Endodermal cell (in vitro differentiated cells): ENCODE results near the gene ASPG. TPM values are rescaled to one million over a fixed set of nuclear protein-coding genes. Genes with fewer than 3 reads are reported as not detected.

Source experiments
- DNase-seq: peaks from one replicate; pipeline ENCODE4 v3.0.0-alpha.2; 2017
- H3K27ac ChIP-seq: 2 replicates; pipeline ENCODE4 v1.5.1; 2013; ENCODE audit warnings: mild to moderate bottlenecking, low read depth, low read length, moderate library complexity
- H3K27me3 ChIP-seq: 2 replicates; pipeline ENCODE4 v1.6.1; 2013; ENCODE audit warnings: mild to moderate bottlenecking, low read length, moderate library complexity; ENCODE audit not compliant: insufficient read depth, control insufficient read depth, poor library complexity, severe bottlenecking
- H3K36me3 ChIP-seq: 2 replicates; pipeline ENCODE4 v1.7.0; 2013; ENCODE audit warnings: mild to moderate bottlenecking, low read length, moderate library complexity; ENCODE audit not compliant: control insufficient read depth, insufficient read depth
- H3K4me1 ChIP-seq: one replicate; pipeline ENCODE4 v1.7.0; 2013; ENCODE audit warnings: low read length; ENCODE audit not compliant: control insufficient read depth, insufficient read depth
- H3K4me3 ChIP-seq: 2 replicates; pipeline ENCODE4 v1.5.1; 2013; ENCODE audit warnings: mild to moderate bottlenecking, low read length, moderate library complexity
- H3K9ac ChIP-seq: 2 replicates; pipeline ENCODE4 v1.6.1; 2013; ENCODE audit warnings: mild to moderate bottlenecking, low read length, moderate library complexity; ENCODE audit not compliant: poor library complexity, severe bottlenecking; ENCODE audit errors: extremely low read depth
- H3K9me3 ChIP-seq: 2 replicates; pipeline ENCODE4 v1.6.1; 2013; ENCODE audit warnings: mild to moderate bottlenecking, low read length, moderate library complexity; ENCODE audit not compliant: control insufficient read depth
- H3K27ac Mint-ChIP-seq: 2 replicates; pipeline ENCODE4 v1.8.0; 2020; ENCODE audit warnings: mixed read lengths
- H3K27me3 Mint-ChIP-seq: 2 replicates; pipeline ENCODE4 v1.8.0; 2021; ENCODE audit warnings: mild to moderate bottlenecking, mixed read lengths; ENCODE audit not compliant: insufficient read depth
- H3K36me3 Mint-ChIP-seq: 2 replicates; pipeline ENCODE4 v1.8.0; 2020; ENCODE audit warnings: low read depth, mixed read lengths
- H3K4me1 Mint-ChIP-seq: 2 replicates; pipeline ENCODE4 v1.8.0; 2020; ENCODE audit warnings: mixed read lengths
- H3K4me3 Mint-ChIP-seq: 2 replicates; pipeline ENCODE4 v1.8.0; 2020; ENCODE audit warnings: mild to moderate bottlenecking, moderate library complexity, mixed read lengths
- H3K9me3 Mint-ChIP-seq: 2 replicates; pipeline ENCODE4 v1.8.0; 2020; ENCODE audit warnings: mild to moderate bottlenecking, mixed read lengths
- CTCF ChIP-seq: fragments of 200-600 bp; sonication (generic); conservative IDR thresholded peaks from 2 replicates; pipeline ENCODE4 v1.5.0; 2021; ENCODE audit warnings: antibody characterized with exemption, mild to moderate bottlenecking
- WGBS, 2 experiments: methylation state at CpG; one replicate each; pipeline versions ENCODE4 v1.1.5 to v1.1.7; 2013; ENCODE audit warnings: missing lambda C conversion rate in 2 of 2, mixed read lengths in 1 of 2; ENCODE audit not compliant: insufficient coverage in 1 of 2, insufficient read length in 1 of 2; 5-methylcytosine and 5-hydroxymethylcytosine counted together
- total RNA-seq, 2 donors: library from RNA; stranded (reverse); fragmentation: NEBNext Ultra II Directional in 1 of 2; extraction: Animal tissue kit (Norgen Biotek cat#: 25700) in 1 of 2; gene quantifications; 2 replicates in 1 of 2; 3 replicates in 1 of 2; pipeline ENCODE4 v1.2.1, GENCODE V29; 2021

The ASPG gene
- total RNA-seq, 2 donors from 2014 or later: 0.71 to 1.4 TPM

GRCh38 chr14:104121142-104121541 lies 35.6 kb downstream of the ASPG start:
- DNase-seq: no peak
- Histone ChIP-seq H3K4me3 (no peak overlapping the region), H3K9ac (no peak overlapping the region), H3K27me3 (peaks cover 58% of the 10 kb centered on the region), H3K4me1 (no peaks in the 10 kb centered on the region), H3K36me3 (no peaks in the 10 kb centered on the region), H3K9me3 (no peaks in the 10 kb centered on the region), H3K27ac (no peak overlapping the region)
- WGBS, 2 experiments: 82 to 85% methylated on average over 5 of the region's 5 CpGs
- H3K9me3 Mint-ChIP-seq: peaks cover 22% of the 10 kb centered on the region
- no peak for TF ChIP-seq CTCF
- no peaks in the 10 kb centered on the region for H3K4me1 Mint-ChIP-seq
- no peaks in the 10 kb centered on the region for H3K36me3 Mint-ChIP-seq
- H3K27me3 Mint-ChIP-seq: peaks cover 47% of the 10 kb centered on the region
- H3K4me3 Mint-ChIP-seq: no peak overlapping the region
- no peak overlapping the region for H3K27ac Mint-ChIP-seq

- H3K4me3 ChIP-seq: no peak overlapping the region
- H3K27ac Mint-ChIP-seq: no peak overlapping the region
- H3K4me3 Mint-ChIP-seq: no peak overlapping the region
- no peaks in the 10 kb centered on the region for H3K36me3 ChIP-seq
- no peak for TF ChIP-seq CTCF
- H3K27me3 Mint-ChIP-seq: peaks cover 28% of the 10 kb centered on the region
- H3K36me3 Mint-ChIP-seq: no peaks in the 10 kb centered on the region
- no peaks in the 10 kb centered on the region for H3K4me1 Mint-ChIP-seq
- H3K27ac ChIP-seq: no peak overlapping the region
- H3K9ac ChIP-seq: no peak overlapping the region
- peaks cover 32% of the 10 kb centered on the region for H3K9me3 Mint-ChIP-seq
- H3K4me1 ChIP-seq: no peaks in the 10 kb centered on the region
- no peaks in the 10 kb centered on the region for H3K9me3 ChIP-seq
- H3K27me3 ChIP-seq: peaks cover 31% of the 10 kb centered on the region
- WGBS, 2 experiments: 80% methylated on average over 1 of the region's 1 CpG; no CpG with 5 or more reads in 1 of the 2 experiments
- no peak for DNase-seq
Measured at GRCh38 chr14:104123879-104124278, 38.4 kb downstream of the ASPG start.

GRCh38 chr14:104125011-104125410 lies 39.5 kb downstream of the ASPG start:
- no peak for DNase-seq
- Mint-ChIP-seq H3K4me1 (no peaks in the 10 kb centered on the region), H3K9me3 (peaks cover 42% of the 10 kb centered on the region), H3K27me3 (peaks cover 21% of the 10 kb centered on the region), H3K4me3 (no peak overlapping the region), H3K27ac (no peak overlapping the region), H3K36me3 (no peaks in the 10 kb centered on the region)
- no peak overlapping the region for H3K27ac ChIP-seq
- peaks cover 4% of the 10 kb centered on the region for H3K9me3 ChIP-seq
- no peak overlapping the region for H3K9ac ChIP-seq
- H3K36me3 ChIP-seq: no peaks in the 10 kb centered on the region
- peaks cover 20% of the 10 kb centered on the region for H3K27me3 ChIP-seq
- WGBS, 2 experiments: 71 to 93% methylated on average over 3 to 4 of the region's 4 CpGs
- H3K4me3 ChIP-seq: no peak overlapping the region
- no peaks in the 10 kb centered on the region for H3K4me1 ChIP-seq
- no peak for TF ChIP-seq CTCF
